Calu3 (cell line): ENCODE measurements around the gene SLC36A2. TPM values are rescaled to one million over a fixed set of nuclear protein-coding genes. Genes with fewer than 3 reads are reported as not detected.

Source experiments
- BruUV-seq: library from RNA; stranded (reverse); fragments of 400-500 nt; replicated peaks from 2 replicates; lab custom pipeline; 2021; lab: Mats Ljungman, UMichigan
- CTCF ChIA-PET: fragments of 300-600 bp; sonication (Branson Sonifier 250); formaldehyde crosslinking; loops from one replicate; lab custom pipeline; 2022; ENCODE audit warnings: antibody characterized with exemption; lab: Charles Lee
- DNase-seq: peaks from one replicate; pipeline ENCODE4 v3.0.0; 2022
- H3K27ac Mint-ChIP-seq: one replicate; pipeline ENCODE4 v1.8.0; 2022; ENCODE audit warnings: mixed read lengths; ENCODE audit not compliant: unreplicated experiment
- H3K27me3 Mint-ChIP-seq: one replicate; pipeline ENCODE4 v1.8.0; 2022; ENCODE audit warnings: mixed read lengths; ENCODE audit not compliant: unreplicated experiment
- H3K36me3 Mint-ChIP-seq: one replicate; pipeline ENCODE4 v1.8.0; 2022; ENCODE audit warnings: mild to moderate bottlenecking, moderate library complexity, mixed read lengths; ENCODE audit not compliant: insufficient read depth, unreplicated experiment
- H3K4me1 Mint-ChIP-seq: one replicate; pipeline ENCODE4 v1.8.0; 2022; ENCODE audit warnings: mild to moderate bottlenecking, low read depth, mixed read lengths; ENCODE audit not compliant: unreplicated experiment
- H3K4me3 Mint-ChIP-seq: one replicate; pipeline ENCODE4 v1.8.0; 2022; ENCODE audit warnings: mild to moderate bottlenecking, low read depth, moderate library complexity, mixed read lengths; ENCODE audit not compliant: unreplicated experiment
- H3K9me3 Mint-ChIP-seq: one replicate; pipeline ENCODE4 v1.8.0; 2022; ENCODE audit warnings: low read depth, mixed read lengths; ENCODE audit not compliant: unreplicated experiment
- CTCF ChIP-seq: fragments of 200-600 bp; IDR thresholded peaks from one replicate; pipeline ENCODE4 v1.8.0; 2022; ENCODE audit warnings: antibody characterized with exemption; ENCODE audit not compliant: unreplicated experiment
- intact Hi-C: fragments of 100-400 bp; cut with micrococcal nuclease; formaldehyde crosslinking; loops from one replicate; pipeline ENCODE4 v1.10.0; 2022; ENCODE audit not compliant: unreplicated experiment
- total RNA-seq: library from RNA; stranded (reverse); gene quantifications from 2 replicates; pipeline ENCODE4 v1.2.3, GENCODE V29; 2022

Gene SLC36A2
- total RNA-seq, 1 experiment from 2014 or later, result not detected

- CTCF ChIA-PET, result interaction anchor here (0.7 kb wide), 1 partner anchor 23 kb away, joined by 3 read pairs; no protein-coding TSS in a partner anchor
- H3K4me3 Mint-ChIP-seq, result no peak overlapping the region
- BruUV-seq, result no TSS peak
- intact Hi-C loops, result no loop called here
- no peak for TF ChIP-seq CTCF
- no peaks in the 10 kb centered on the region for H3K4me1 Mint-ChIP-seq
- H3K36me3 Mint-ChIP-seq, result no peaks in the 10 kb centered on the region
- no peak for DNase-seq
- H3K9me3 Mint-ChIP-seq, result no peaks in the 10 kb centered on the region
- H3K27ac Mint-ChIP-seq, result no peak overlapping the region
- peaks cover 63% of the 10 kb centered on the region for H3K27me3 Mint-ChIP-seq
Measured at GRCh38 chr5:151281001-151281639, 66.2 kb downstream of the SLC36A2 start.

- Mint-ChIP-seq H3K9me3 (no peaks in the 10 kb centered on the region), H3K27me3 (peaks cover 56% of the 10 kb centered on the region), H3K36me3 (no peaks in the 10 kb centered on the region), H3K4me1 (no peaks in the 10 kb centered on the region), H3K4me3 (no peak overlapping the region), H3K27ac (no peak overlapping the region)
- no peak for DNase-seq
- BruUV-seq, result no TSS peak
- TF ChIP-seq CTCF, result no peak
- intact Hi-C loops, result no loop called here
- CTCF ChIA-PET, result interaction anchor here (0.7 kb wide), 1 partner anchor 22 kb away, joined by 3 read pairs; no protein-coding TSS in a partner anchor
Measured at GRCh38 chr5:151280443-151280842, 66.9 kb downstream of the SLC36A2 start.

GRCh38 chr5:151278845-151279244 lies 68.5 kb downstream of the SLC36A2 start:
- Mint-ChIP-seq H3K27ac (no peak overlapping the region), H3K4me1 (no peaks in the 10 kb centered on the region), H3K27me3 (peaks cover 40% of the 10 kb centered on the region), H3K36me3 (no peaks in the 10 kb centered on the region), H3K4me3 (no peak overlapping the region), H3K9me3 (no peaks in the 10 kb centered on the region)
- DNase-seq, result no peak
- intact Hi-C loops, result no loop called here
- no TSS peak for BruUV-seq
- no peak for TF ChIP-seq CTCF
- CTCF ChIA-PET, result no interaction called here

- H3K9me3 Mint-ChIP-seq, result no peaks in the 10 kb centered on the region
- TF ChIP-seq CTCF, result no peak
- no peaks in the 10 kb centered on the region for H3K4me1 Mint-ChIP-seq
- H3K4me3 Mint-ChIP-seq, result no peak overlapping the region
- no peak overlapping the region for H3K27ac Mint-ChIP-seq
- CTCF ChIA-PET, result interaction anchor here (1.1 kb wide), 1 partner anchor 23 kb away, joined by 3 read pairs; the partner anchor contains the start of gene GM2A
- intact Hi-C loops, result no loop called here
- peaks cover 32% of the 10 kb centered on the region for H3K27me3 Mint-ChIP-seq
- no peaks in the 10 kb centered on the region for H3K36me3 Mint-ChIP-seq
- DNase-seq, result no peak
- no TSS peak for BruUV-seq
Measured at GRCh38 chr5:151275803-151276202, 71.6 kb downstream of the SLC36A2 start.
